ENCODE measurements around the gene TAF15.

Gene TAF15

DNA sequence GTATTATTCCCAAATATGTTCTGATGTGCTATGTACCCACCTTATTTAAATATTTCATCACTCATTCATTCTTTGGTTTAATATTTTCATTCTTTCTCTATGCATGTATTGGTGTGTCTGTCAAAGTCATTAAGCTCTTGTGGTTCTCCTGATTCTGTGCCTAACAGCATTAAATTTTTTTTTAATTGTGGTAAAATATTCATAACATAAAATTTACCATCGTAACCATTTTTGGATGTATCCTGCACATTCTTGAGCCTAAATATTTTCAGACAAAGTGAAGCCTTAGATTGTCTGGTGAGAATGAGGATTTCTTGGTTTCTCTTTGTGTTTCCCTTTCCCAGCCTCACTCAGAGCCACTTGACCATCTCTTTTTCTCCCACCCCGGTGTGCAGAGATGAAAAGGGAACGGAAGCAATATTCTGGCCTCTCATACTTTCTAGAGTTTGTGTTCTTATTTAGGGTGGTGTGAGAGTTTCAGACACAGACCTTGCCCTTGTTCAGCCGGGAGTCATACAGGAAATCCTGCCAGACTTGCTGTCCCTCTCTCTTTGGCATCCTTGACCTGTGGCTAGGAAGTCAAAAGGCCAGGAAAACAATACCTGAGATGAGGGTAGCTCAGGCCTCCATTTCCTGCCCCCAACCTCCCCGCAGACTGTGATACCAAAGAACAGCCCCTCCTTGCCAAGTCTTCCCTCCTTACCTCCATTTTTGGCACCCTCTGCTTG lies 66.0 kb downstream of the TAF15 start:
- DNase-seq, result peak in 1 of 2 donors; percentile 7

GRCh38 chr17:35875800-35876139 lies 66.5 kb downstream of the TAF15 start:
- no peak for DNase-seq

- no peak for DNase-seq
Measured at GRCh38 chr17:35876534-35876933, 67.2 kb downstream of the TAF15 start.

DNA sequence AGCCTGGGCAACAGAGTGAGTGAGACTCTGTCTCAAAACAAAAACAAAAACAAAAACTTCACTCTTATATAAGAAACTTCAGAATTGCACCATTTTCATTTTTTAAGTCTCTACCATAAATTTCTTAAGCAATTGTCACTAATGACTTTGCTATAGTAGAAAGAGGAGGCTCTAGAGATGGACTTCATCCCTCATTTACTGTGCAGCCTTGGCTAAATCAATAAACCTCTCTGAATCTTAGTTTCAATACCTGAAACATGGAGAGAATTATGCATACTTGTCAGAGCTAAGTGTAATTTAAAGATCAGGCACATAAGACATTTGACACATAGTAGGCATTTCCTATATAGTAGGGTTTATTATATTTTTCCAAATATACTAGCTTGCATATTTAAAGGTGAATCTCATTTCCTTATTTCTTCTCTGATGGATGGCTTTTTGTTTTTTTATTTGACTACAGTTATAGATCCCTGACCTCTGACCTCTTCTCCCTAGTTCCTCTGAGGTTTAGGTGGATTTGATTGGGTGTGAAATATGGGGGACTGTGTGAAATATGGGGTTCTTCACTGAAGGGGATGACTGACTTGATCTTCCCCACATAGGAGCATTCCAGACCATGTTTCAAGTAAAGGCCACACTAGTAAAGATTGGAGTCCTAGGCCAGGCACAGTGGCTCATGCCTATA lies 68.2 kb downstream of the TAF15 start:
- DNase-seq, result no peak

GRCh38 chr17:35878361-35878760 lies 69.1 kb downstream of the TAF15 start:
- no peak for DNase-seq

DNA sequence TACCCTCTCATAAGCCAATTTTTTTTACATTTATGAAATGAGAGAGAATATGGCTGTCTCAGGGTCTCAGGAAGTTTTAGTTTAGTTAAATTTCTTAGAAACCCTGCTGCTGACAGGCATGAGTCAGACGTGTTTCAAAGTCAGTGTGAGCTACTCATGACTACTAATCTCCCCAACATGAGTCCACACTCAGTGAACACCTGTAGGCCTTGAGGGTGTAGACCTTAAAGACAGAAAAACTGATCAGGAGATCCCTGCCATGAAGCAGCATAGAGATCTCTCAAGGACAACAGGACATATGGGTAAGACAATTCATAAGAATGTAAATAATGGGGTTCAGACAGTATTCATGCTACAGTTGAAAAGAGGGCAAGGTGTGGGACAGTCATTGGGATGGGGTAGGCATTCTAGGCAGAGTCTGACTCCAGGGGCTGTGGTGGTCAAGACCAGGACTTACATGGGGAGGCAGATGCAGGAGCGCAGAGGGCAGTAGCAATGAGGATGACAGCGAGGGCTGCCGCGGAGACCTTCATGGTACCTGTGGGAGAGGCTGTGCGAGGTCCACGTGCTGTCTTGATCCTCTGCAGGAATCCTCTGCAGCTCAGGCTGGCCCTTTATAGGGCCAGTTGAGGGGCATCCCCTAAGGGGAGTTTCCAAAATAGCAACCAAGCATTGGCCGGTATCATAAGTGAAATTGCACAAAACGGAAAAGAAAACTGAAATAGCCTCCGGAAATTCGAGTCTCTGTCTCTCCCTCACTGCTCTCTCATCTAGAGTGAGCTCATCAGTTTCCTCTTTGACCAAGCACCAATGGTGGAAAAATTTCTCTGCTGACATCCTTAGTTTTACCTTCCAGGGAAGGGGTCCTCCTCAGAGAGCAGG lies 70.7 kb downstream of the TAF15 start, which contains the start of gene CCL5:
TSS of gene CCL5 (minus strand) at position 588 of the 882 bp plus-strand sequence.
- peak; percentile 84 to 85 for DNase-seq

- peak in 1 of 2 donors; percentile 50 for DNase-seq
Measured at GRCh38 chr17:35889241-35889640, 80.0 kb downstream of the TAF15 start.

GRCh38 chr17:35889818-35890773 lies 80.8 kb downstream of the TAF15 start:
- DNase-seq, result no peak

- peak; percentile 67 to 75 for DNase-seq
Measured at GRCh38 chr17:35890774-35891155, 81.5 kb downstream of the TAF15 start.

DNA sequence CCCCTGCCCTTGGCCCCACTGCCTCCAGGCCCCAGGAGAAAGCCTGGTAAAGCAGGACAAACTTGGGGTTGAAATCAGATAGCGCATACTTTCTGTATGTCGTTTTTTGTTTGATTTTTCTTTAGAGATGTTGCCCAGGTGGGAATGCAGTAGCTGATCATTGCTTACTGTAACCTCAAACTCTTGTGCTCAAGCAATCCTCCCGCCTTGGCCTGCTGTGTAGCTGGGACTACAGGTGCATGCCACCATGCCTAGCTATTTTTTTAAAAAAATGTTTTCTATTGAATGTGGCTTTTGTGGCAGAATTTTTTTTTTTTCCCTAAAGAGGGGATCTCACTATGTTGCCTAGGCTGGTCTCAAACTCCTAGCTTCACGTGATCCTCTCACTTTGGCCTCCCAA lies 82.0 kb downstream of the TAF15 start:
- DNase-seq, result no peak

DNA sequence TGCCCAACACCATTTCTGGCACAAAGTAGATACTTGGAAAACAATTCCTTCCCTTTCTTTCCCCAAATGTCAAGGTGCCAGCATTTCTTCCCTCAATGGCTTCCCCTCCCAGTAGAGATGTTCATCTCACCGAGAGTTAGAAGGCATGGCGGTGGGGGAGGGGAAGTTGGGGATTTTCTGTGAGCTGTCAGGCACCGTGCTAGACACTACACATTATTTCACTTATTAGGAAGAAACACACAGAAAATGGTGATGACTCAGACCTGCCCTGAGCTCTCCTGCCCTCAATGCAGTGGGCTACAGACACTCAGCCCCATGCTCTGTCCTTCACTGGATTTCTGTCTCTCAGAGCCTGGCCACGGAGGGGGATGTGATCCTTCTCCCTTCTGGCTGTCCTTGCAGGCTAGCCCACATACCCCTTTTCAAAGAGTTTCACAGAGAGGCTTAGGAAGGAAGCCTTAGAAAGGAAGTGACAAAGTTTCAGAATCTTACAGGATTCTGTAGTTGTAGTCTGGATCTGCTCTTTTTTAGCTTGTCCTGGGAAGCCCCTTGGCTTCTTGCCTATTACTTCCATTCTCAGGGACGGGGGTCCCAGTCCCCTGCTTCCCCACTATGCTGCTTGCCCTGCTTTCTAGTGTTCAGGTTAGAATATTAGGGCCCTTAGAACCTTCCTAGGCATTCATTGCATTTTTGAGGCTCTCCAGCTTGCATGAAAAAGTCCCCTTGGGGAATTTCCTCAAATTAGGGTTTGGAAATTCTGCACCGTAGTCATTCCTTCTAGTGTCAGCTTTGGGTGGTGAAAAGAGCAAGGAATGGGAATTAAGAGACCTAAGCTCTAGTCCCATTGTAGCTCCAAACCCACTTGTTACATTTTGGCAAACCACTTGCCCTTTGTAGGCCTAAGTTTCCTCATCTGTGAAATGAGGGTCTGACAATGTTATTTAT lies 83.1 kb downstream of the TAF15 start:
- peak; percentile 37 to 48 for DNase-seq

GRCh38 chr17:35893751-35894150 lies 84.5 kb downstream of the TAF15 start:
- no peak for DNase-seq

GRCh38 chr17:35894206-35894605 lies 84.9 kb downstream of the TAF15 start:
- DNase-seq, result no peak

- peak; percentile 50 to 56 for DNase-seq
Measured at GRCh38 chr17:35895636-35896587, 86.6 kb downstream of the TAF15 start.
